K562 (cell line): Measurements from ENCODE around the gene PROK1. TPM values are rescaled to one million over a fixed set of nuclear protein-coding genes. Genes with fewer than 3 reads are reported as not detected.

Experiments
- ATAC-seq: fragments of 200-7000 bp; cut with Tn5 transposase; 3 replicates; pipeline ENCODE4 v1.9.1; 2020; ENCODE audit warnings: moderate library complexity
- BruUV-seq: library from RNA; stranded (reverse); fragments of 400-500 nt; replicated peaks from 2 replicates; lab custom pipeline; 2021; lab: Mats Ljungman, UMichigan
- CTCF ChIA-PET: fragments of 300-600 bp; formaldehyde crosslinking; extraction: SDS; loops from one replicate; lab custom pipeline; 2021; ENCODE audit warnings: low intra/inter-chr PET ratio; lab: Yijun Ruan, JAX
- POLR2A ChIA-PET: fragments of 300-600, 350-650 bp; sonication (Branson Sonifier 250); formaldehyde crosslinking; extraction: SDS; loops from one replicate; lab custom pipeline; 2021; ENCODE audit warnings: antibody characterized with exemption, inconsistent platforms; lab: Yijun Ruan, JAX
- DNase-seq, 4 experiments: peaks; one replicate each; pipeline versions ENCODE4 v3.0.0 to v3.0.0-alpha.2; 2011 to 2018; ENCODE audit warnings: low spot score in 3 of 4, mixed read lengths in 3 of 4; ENCODE audit errors: extremely low read depth in 1 of 4
- FAIRE-seq: peaks from 2 replicates; lab custom pipeline; 2011; peaks lifted over from hg19 to GRCh38; lab: Jason Lieb, UNC
- H2AFZ ChIP-seq: 2 replicates; pipeline ENCODE4 v1.6.0; 2011; ENCODE audit warnings: low read depth, low read length, control low read depth, inconsistent platforms
- H3K27ac ChIP-seq: fragments of 200-600 bp; 3 replicates; pipeline ENCODE4 v1.8.0; 2011; ENCODE audit warnings: low read depth, mild to moderate bottlenecking, control low read depth, inconsistent platforms, low read length, moderate library complexity, mixed read lengths; ENCODE audit errors: extremely low read depth
- H3K27me3 ChIP-seq, 2 experiments: fragments of 300-600 bp in 1 of 2; 2 replicates in 1 of 2; 3 replicates in 1 of 2; pipeline versions ENCODE4 v1.6.0 to v1.8.0; 2011; ENCODE audit warnings: inconsistent platforms in 2 of 2, low read length in 2 of 2, mild to moderate bottlenecking in 1 of 2, mixed read lengths in 1 of 2, moderate library complexity in 1 of 2; ENCODE audit not compliant: control insufficient read depth in 2 of 2, insufficient read depth in 2 of 2
- H3K36me3 ChIP-seq: fragments of 300-600 bp; 3 replicates; pipeline ENCODE4 v1.8.0; 2011; ENCODE audit warnings: mild to moderate bottlenecking, low read length, inconsistent platforms; ENCODE audit not compliant: control insufficient read depth, insufficient read depth
- H3K4me1 ChIP-seq, 2 experiments: fragments of 200-600 bp in 1 of 2; replicated peaks in 1 of 2; 2 replicates in 1 of 2; 3 replicates in 1 of 2; pipeline versions ENCODE4 v1.5.1 to v1.8.0; 2011; ENCODE audit warnings: inconsistent platforms in 2 of 2, low read length in 2 of 2, mild to moderate bottlenecking in 1 of 2, mixed read lengths in 1 of 2, moderate library complexity in 1 of 2; ENCODE audit not compliant: control insufficient read depth in 2 of 2, insufficient read depth in 2 of 2
- H3K4me2 ChIP-seq: 2 replicates; pipeline ENCODE4 v1.6.1; 2011; ENCODE audit warnings: low read length, control low read depth, inconsistent platforms, mixed read lengths; ENCODE audit not compliant: insufficient read depth
- H3K4me3 ChIP-seq: fragments of 200-600 bp; sonication (generic), shearing (Covaris generic); 2 replicates; pipeline ENCODE4 v1.5.1; 2016; ENCODE audit warnings: control low read depth, inconsistent platforms
- H3K79me2 ChIP-seq: fragments of 200-600 bp; 3 replicates; pipeline ENCODE4 v1.8.0; 2011; ENCODE audit warnings: low read length, inconsistent platforms; ENCODE audit not compliant: control insufficient read depth, insufficient read depth
- H3K9ac ChIP-seq, 2 experiments: 2 replicates each; pipeline versions ENCODE4 v1.6.0 to v1.6.1; 2011; ENCODE audit warnings: low read depth in 2 of 2, low read length in 2 of 2, control low read depth in 1 of 2, inconsistent platforms in 1 of 2, mild to moderate bottlenecking in 1 of 2, mixed read lengths in 1 of 2; ENCODE audit not compliant: insufficient read depth in 1 of 2
- H3K9me1 ChIP-seq: one replicate; pipeline ENCODE4 v1.6.0; 2011; ENCODE audit warnings: inconsistent platforms, mild to moderate bottlenecking, low read length, moderate library complexity; ENCODE audit not compliant: control insufficient read depth, insufficient read depth
- H3K9me3 ChIP-seq: replicated peaks from 2 replicates; pipeline ENCODE4 v1.5.1; 2011; ENCODE audit warnings: low read depth, low read length, inconsistent platforms; ENCODE audit not compliant: control insufficient read depth, insufficient read depth
- H4K20me1 ChIP-seq: replicated peaks from 2 replicates; pipeline ENCODE4 v1.6.1; 2011; ENCODE audit warnings: low read length, inconsistent platforms, mixed read lengths; ENCODE audit not compliant: control insufficient read depth, insufficient read depth
- C11orf30 ChIP-seq: fragments of 450-650 bp; IDR thresholded peaks from 2 replicates; pipeline ENCODE4 v1.6.1; 2016; ENCODE audit warnings: low read depth, mild to moderate bottlenecking
- CBFA2T2 ChIP-seq: fragments of 450-650 bp; conservative IDR thresholded peaks from 2 replicates; pipeline ENCODE4 v1.6.1; 2017; ENCODE audit warnings: mild to moderate bottlenecking
- CBFA2T3 ChIP-seq: fragments of 450-650 bp; IDR thresholded peaks from 2 replicates; pipeline ENCODE4 v1.6.1; 2017
- ELF2 ChIP-seq: fragments of 250-450 bp; sonication (Bioruptor Pico); IDR thresholded peaks from 2 replicates; pipeline ENCODE4 v1.5.0; 2021; ENCODE audit warnings: mild to moderate bottlenecking
- FOXJ2 ChIP-seq: fragments of 200-800 bp; sonication (Bioruptor generic); IDR thresholded peaks from 2 replicates; pipeline ENCODE4 v1.6.1; 2016; ENCODE audit warnings: missing genetic modification characterization, missing compliant biosample characterization
- KDM1A ChIP-seq, 2 experiments: fragments of 450-650 bp; IDR thresholded peaks; 2 replicates each; pipeline ENCODE4 v1.6.1; 2016; ENCODE audit warnings: mild to moderate bottlenecking in 2 of 2
- LEF1 ChIP-seq: fragments of 450-650 bp; IDR thresholded peaks from 2 replicates; pipeline ENCODE4 v1.6.1; 2016; ENCODE audit warnings: mild to moderate bottlenecking
- MAFG ChIP-seq: fragments of 450-650 bp; conservative IDR thresholded peaks from 2 replicates; pipeline ENCODE4 v1.6.1; 2016; ENCODE audit warnings: missing genetic modification characterization, missing compliant biosample characterization
- MCM7 ChIP-seq, 2 experiments: fragments of 450-650 bp; IDR thresholded peaks; 2 replicates each; pipeline ENCODE4 v1.6.1; 2016 to 2018
- NFE2 ChIP-seq: IDR thresholded peaks from 2 replicates; pipeline ENCODE4 v1.6.1; 2014; ENCODE audit warnings: antibody characterized with exemption, low read depth
- PBX2 ChIP-seq, 2 experiments: IDR thresholded peaks in 1 of 2; conservative IDR thresholded peaks in 1 of 2; 2 replicates each; pipeline ENCODE4 v1.6.1; 2016; ENCODE audit warnings: low read depth in 2 of 2, mild to moderate bottlenecking in 1 of 2, missing compliant biosample characterization in 1 of 2, missing genetic modification characterization in 1 of 2, moderate library complexity in 1 of 2
- POLR3G ChIP-seq: IDR thresholded peaks from 2 replicates; pipeline ENCODE4 v1.6.1; 2011; ENCODE audit not compliant: insufficient read length, insufficient replicate concordance; ENCODE audit errors: extremely low read depth
- RB1 ChIP-seq: fragments of 450-650 bp; IDR thresholded peaks from 2 replicates; pipeline ENCODE4 v1.6.1; 2017; ENCODE audit warnings: low read depth, mild to moderate bottlenecking
- SMARCA4 ChIP-seq: fragments of 450-650 bp; IDR thresholded peaks from 2 replicates; pipeline ENCODE4 v1.6.1; 2016
- SOX6 ChIP-seq: fragments of 450-650 bp; IDR thresholded peaks from 2 replicates; pipeline ENCODE4 v1.6.1; 2014; ENCODE audit warnings: mild to moderate bottlenecking
- STAT5A ChIP-seq: IDR thresholded peaks from 2 replicates; pipeline ENCODE4 v1.6.1; 2012; ENCODE audit warnings: low read length, inconsistent platforms, borderline replicate concordance
- TCF3 ChIP-seq: sonication (generic); formaldehyde crosslinking; IDR thresholded peaks from 2 replicates; pipeline ENCODE4 v1.4.0; 2020; ENCODE audit warnings: mild to moderate bottlenecking, missing genetic modification reagents
- TCF7L2 ChIP-seq: fragments of 150-350 bp; IDR thresholded peaks from 2 replicates; pipeline ENCODE4 v1.6.1; 2016; ENCODE audit warnings: low read depth, mild to moderate bottlenecking, low read length, moderate library complexity
- WGBS: fragments of 100-300 bp; shearing (Covaris generic); methylation state at CpG from one replicate; pipeline ENCODE4 v1.1.6; 2016; ENCODE audit warnings: low coverage, mixed read lengths; ENCODE audit not compliant: insufficient coverage; ENCODE audit errors: missing lambda C conversion rate; 5-methylcytosine and 5-hydroxymethylcytosine counted together
- in situ Hi-C: fragments of 300-500 bp; cut with MboI; formaldehyde crosslinking; loops from 4 replicates; pipeline ENCODE4 v1.15.0; 2018; ENCODE audit warnings: inconsistent platforms, mixed read lengths
- intact Hi-C: fragments of 100-400 bp; cut with micrococcal nuclease; formaldehyde crosslinking; loops from 2 replicates; pipeline ENCODE4 v1.14.2; 2022
- polyA plus RNA-seq, 8 experiments: library from polyadenylated mRNA; depleted of rRNA in 4 of 8; stranded (reverse) in 5 of 8; unstranded in 3 of 8; fragments of >200 nt; fragmentation: Nextera tagmentation in 2 of 8; fragmentation: Illumina TruSeq in 1 of 8; extraction: Ambion mirVana in 2 of 8; extraction: Trizol in 1 of 8; gene quantifications; 2 replicates each; pipeline versions ENCODE4 v1.2.1 to v1.2.3, GENCODE V29; 2011 to 2014; ENCODE audit warnings: inconsistent platforms in 1 of 8, missing spikeins in 1 of 8
- total RNA-seq, 7 experiments: library from RNA; depleted of rRNA in 6 of 7; stranded (reverse); fragments of >200 nt in 6 of 7; fragmentation: Illumina TruSeq in 2 of 7; extraction: Trizol in 2 of 7; gene quantifications; 2 replicates each; pipeline versions ENCODE4 v1.2.1 to v1.2.3, GENCODE V29; 2011 to 2021; ENCODE audit warnings: low replicate concordance in 1 of 7
- TF ChIP-seq, protein P1 (sequence below): fragments of 450-650 bp; IDR thresholded peaks from 2 replicates; pipeline ENCODE4 v1.6.1; 2016; ENCODE audit warnings: mild to moderate bottlenecking
- TF ChIP-seq, protein P2 (sequence below): fragments of 450-650 bp; formaldehyde crosslinking; IDR thresholded peaks from 2 replicates; pipeline ENCODE4 v1.4.0; 2022; ENCODE audit warnings: mild to moderate bottlenecking, moderate library complexity

Gene PROK1
- total and polyA plus RNA-seq, 9 of the 15 experiments (the other 6 are each of a cell fraction or from before 2014, with no cell fraction given): 0.15 TPM; not detected in 8

DNA sequence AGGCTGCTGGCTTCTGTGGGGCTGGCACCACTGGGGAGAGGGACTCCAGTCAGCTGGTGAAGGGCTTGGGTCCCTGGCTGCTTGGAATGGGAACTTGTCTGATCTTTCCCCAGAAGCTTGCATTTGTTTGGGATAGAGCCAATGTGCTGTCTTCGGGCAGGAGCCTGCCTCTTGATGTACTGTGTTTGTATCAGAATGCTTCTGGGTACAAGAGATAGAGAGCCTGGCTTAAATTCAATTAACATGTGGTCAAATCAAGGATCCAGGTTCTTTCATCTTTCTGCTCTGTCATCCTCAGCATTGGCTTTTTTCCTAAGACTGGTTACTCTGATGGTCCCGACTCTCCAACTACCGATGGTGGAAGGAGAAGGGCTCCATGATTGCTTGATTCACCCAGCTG, 16.0 kb upstream of the PROK1 start:
- POLR2A ChIA-PET: interaction anchor here (0.6 to 1.0 kb wide), 2 partner anchors 22 to 428 kb away, joined by 4 read pairs; no protein-coding TSS in a partner anchor
- H2AFZ ChIP-seq: no peak overlapping the region
- H4K20me1 ChIP-seq: 0 out of 2 replicates have a peak, but pooled peaks cover 8% of the 10 kb centered on the region
- no peak overlapping the region for H3K4me2 ChIP-seq
- no TSS peak for BruUV-seq
- no peaks in the 10 kb centered on the region for H3K9me3 ChIP-seq
- no peaks in the 10 kb centered on the region for H3K79me2 ChIP-seq
- H3K4me1 ChIP-seq: peaks cover 10 to 27% of the 10 kb centered on the region in 2 experiments; a peak in 4 of 5 replicates
- peak in 3 of 4 experiments; percentile 32 to 44 (median 41) for DNase-seq
- CTCF ChIA-PET: no interaction called here
- H3K9me1 ChIP-seq: no peaks in the 10 kb centered on the region
- H3K9ac ChIP-seq: no peak overlapping the region
- H3K27me3 ChIP-seq: peaks cover 32 to 57% of the 10 kb centered on the region in 2 experiments
- in situ Hi-C loops (no loop called here), intact Hi-C loops (no loop called here)
- no peak for FAIRE-seq
- H3K36me3 ChIP-seq: no peaks in the 10 kb centered on the region
- 0% methylated on average over 3 of the region's 3 CpGs for WGBS
- no peak for ATAC-seq
- H3K4me3 ChIP-seq: no peak overlapping the region
- no peak overlapping the region for H3K27ac ChIP-seq
- TF ChIP-seq KDM1A (IDR thresholded peaks at IDR 0.05) (peak; percentile 48 to 69; a peak in 3 of 4 replicates), C11orf30 (peak; percentile 54; the same call in 1 of the 2 replicates), CBFA2T2 (peak; percentile 49), CBFA2T3 (peak; percentile 73), RB1 (no peak), MAFG (tag) (peak; percentile 74), ELF2 (no peak), MCM7 (IDR thresholded peaks at IDR 0.05) (no peak), SOX6 (peak; percentile 13; the same call in 1 of the 2 replicates), TCF3 (peak; percentile 80), STAT5A (peak; percentile 15; the same call in 1 of the 2 replicates), PBX2 (CRISPR knock-in tag; IDR thresholded peaks at IDR 0.05; ENCODE audit: low read depth) (no peak), PBX2 (tag; conservative IDR thresholded peaks at IDR 0.05; ENCODE audit: low read depth) (peak; percentile 70), NFE2 (peak; percentile 47; the same call in 1 of the 2 replicates), POLR3G (no peak), TCF7L2 (0 out of 2 replicates have a peak, but pooled peaks have one; percentile 23), FOXJ2 (tag) (peak; percentile 71; the same call in 1 of the 2 replicates), LEF1 (peak; percentile 88), SMARCA4 (no peak)
- TF ChIP-seq, protein P1, sequence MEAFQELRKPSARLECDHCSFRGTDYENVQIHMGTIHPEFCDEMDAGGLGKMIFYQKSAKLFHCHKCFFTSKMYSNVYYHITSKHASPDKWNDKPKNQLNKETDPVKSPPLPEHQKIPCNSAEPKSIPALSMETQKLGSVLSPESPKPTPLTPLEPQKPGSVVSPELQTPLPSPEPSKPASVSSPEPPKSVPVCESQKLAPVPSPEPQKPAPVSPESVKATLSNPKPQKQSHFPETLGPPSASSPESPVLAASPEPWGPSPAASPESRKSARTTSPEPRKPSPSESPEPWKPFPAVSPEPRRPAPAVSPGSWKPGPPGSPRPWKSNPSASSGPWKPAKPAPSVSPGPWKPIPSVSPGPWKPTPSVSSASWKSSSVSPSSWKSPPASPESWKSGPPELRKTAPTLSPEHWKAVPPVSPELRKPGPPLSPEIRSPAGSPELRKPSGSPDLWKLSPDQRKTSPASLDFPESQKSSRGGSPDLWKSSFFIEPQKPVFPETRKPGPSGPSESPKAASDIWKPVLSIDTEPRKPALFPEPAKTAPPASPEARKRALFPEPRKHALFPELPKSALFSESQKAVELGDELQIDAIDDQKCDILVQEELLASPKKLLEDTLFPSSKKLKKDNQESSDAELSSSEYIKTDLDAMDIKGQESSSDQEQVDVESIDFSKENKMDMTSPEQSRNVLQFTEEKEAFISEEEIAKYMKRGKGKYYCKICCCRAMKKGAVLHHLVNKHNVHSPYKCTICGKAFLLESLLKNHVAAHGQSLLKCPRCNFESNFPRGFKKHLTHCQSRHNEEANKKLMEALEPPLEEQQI: no peak
- TF ChIP-seq, protein P2, sequence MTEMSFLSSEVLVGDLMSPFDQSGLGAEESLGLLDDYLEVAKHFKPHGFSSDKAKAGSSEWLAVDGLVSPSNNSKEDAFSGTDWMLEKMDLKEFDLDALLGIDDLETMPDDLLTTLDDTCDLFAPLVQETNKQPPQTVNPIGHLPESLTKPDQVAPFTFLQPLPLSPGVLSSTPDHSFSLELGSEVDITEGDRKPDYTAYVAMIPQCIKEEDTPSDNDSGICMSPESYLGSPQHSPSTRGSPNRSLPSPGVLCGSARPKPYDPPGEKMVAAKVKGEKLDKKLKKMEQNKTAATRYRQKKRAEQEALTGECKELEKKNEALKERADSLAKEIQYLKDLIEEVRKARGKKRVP: no peak
